Keratinocyte (primary cell): ENCODE results near the gene GPT2. TPM values are rescaled to one million over a fixed set of nuclear protein-coding genes. Genes with fewer than 3 reads are reported as not detected.

Experiments
- DNase-seq: peaks from one replicate; pipeline ENCODE4 v3.0.0-alpha.2; 2011; ENCODE audit warnings: low read depth, missing footprints, low spot score
- FAIRE-seq: peaks from 2 replicates; lab custom pipeline; 2011; peaks lifted over from hg19 to GRCh38; lab: Jason Lieb, UNC
- H2AFZ ChIP-seq: 2 replicates; pipeline ENCODE4 v1.6.0; 2012; ENCODE audit warnings: low read length, control low read depth, inconsistent platforms; ENCODE audit not compliant: control insufficient read depth
- H3K27ac ChIP-seq: 2 replicates; pipeline ENCODE4 v1.5.1; 2011; ENCODE audit warnings: low read length; ENCODE audit not compliant: control insufficient read depth, insufficient read depth
- H3K27me3 ChIP-seq: 3 replicates; pipeline ENCODE4 v1.6.0; 2011; ENCODE audit warnings: low read length; ENCODE audit not compliant: control insufficient read depth, insufficient read depth; ENCODE audit errors: extremely low read depth
- H3K36me3 ChIP-seq, 2 experiments: 2 replicates in 1 of 2; 3 replicates in 1 of 2; pipeline ENCODE4 v1.5.1; 2011; ENCODE audit warnings: low read length in 2 of 2, mild to moderate bottlenecking in 1 of 2; ENCODE audit not compliant: control insufficient read depth in 2 of 2, insufficient read depth in 2 of 2; ENCODE audit errors: extremely low read depth in 1 of 2
- H3K4me1 ChIP-seq: 3 replicates; pipeline ENCODE4 v1.5.1; 2011; ENCODE audit warnings: low read length; ENCODE audit not compliant: control insufficient read depth, insufficient read depth; ENCODE audit errors: extremely low read depth
- H3K4me2 ChIP-seq: 3 replicates; pipeline ENCODE4 v1.6.0; 2011; ENCODE audit warnings: low read depth, low read length; ENCODE audit not compliant: control insufficient read depth, insufficient read depth; ENCODE audit errors: extremely low read depth
- H3K4me3 ChIP-seq, 3 experiments: fragments of 200-600 bp in 1 of 3; sonication (generic) in 1 of 3; 2 replicates in 2 of 3; 3 replicates in 1 of 3; pipeline ENCODE4 v1.5.1; 2011 to 2016; ENCODE audit warnings: low read length in 3 of 3, mild to moderate bottlenecking in 3 of 3, control low read depth in 2 of 3, inconsistent platforms in 1 of 3, low read depth in 1 of 3, mixed read lengths in 1 of 3, mixed run types in 1 of 3, moderate library complexity in 1 of 3; ENCODE audit not compliant: control insufficient read depth in 2 of 3, insufficient read depth in 2 of 3; ENCODE audit errors: extremely low read depth in 1 of 3
- H3K79me2 ChIP-seq: 2 replicates; pipeline ENCODE4 v1.6.0; 2012; ENCODE audit warnings: low read length; ENCODE audit not compliant: control insufficient read depth, insufficient read depth
- H3K9ac ChIP-seq: 3 replicates; pipeline ENCODE4 v1.6.0; 2011; ENCODE audit warnings: low read length; ENCODE audit not compliant: control insufficient read depth, insufficient read depth; ENCODE audit errors: extremely low read depth
- H3K9me1 ChIP-seq: 3 replicates; pipeline ENCODE4 v1.6.0; 2011; ENCODE audit warnings: low read length; ENCODE audit not compliant: control insufficient read depth, insufficient read depth; ENCODE audit errors: extremely low read depth
- H3K9me3 ChIP-seq: 2 replicates; pipeline ENCODE4 v1.5.1; 2012; ENCODE audit warnings: low read depth, low read length; ENCODE audit not compliant: control insufficient read depth
- H4K20me1 ChIP-seq: 3 replicates; pipeline ENCODE4 v1.6.0; 2011; ENCODE audit warnings: low read length; ENCODE audit not compliant: control insufficient read depth, insufficient read depth; ENCODE audit errors: extremely low read depth
- CTCF ChIP-seq, 3 experiments: IDR thresholded peaks in 1 of 3; conservative IDR thresholded peaks in 1 of 3; optimal IDR thresholded peaks in 1 of 3; 2 replicates in 2 of 3; 3 replicates in 1 of 3; pipeline versions ENCODE3 to v1.5.1; 2011; ENCODE audit warnings: low read length in 3 of 3, mild to moderate bottlenecking in 3 of 3, moderate library complexity in 2 of 3, control low read depth in 1 of 3, inconsistent platforms in 1 of 3; ENCODE audit not compliant: insufficient read depth in 2 of 3; ENCODE audit errors: extremely low read depth in 1 of 3
- EZH2 ChIP-seq: IDR thresholded peaks from one replicate; pipeline ENCODE4 v1.6.1; 2012; ENCODE audit warnings: inconsistent platforms, mild to moderate bottlenecking, low read length, moderate library complexity
- dilution Hi-C: fragments of 300-500 bp; cut with MboI; formaldehyde crosslinking; loops from one replicate; pipeline ENCODE4 v1.7.0; 2020; ENCODE audit warnings: low sequenced_read_pairs; ENCODE audit not compliant: extremely low pct_ligation_motif_present
- polyA plus RNA-seq, 5 experiments: library from polyadenylated mRNA; depleted of rRNA in 3 of 5; stranded (reverse) in 3 of 5; stranded (forward) in 1 of 5; unstranded in 1 of 5; fragments of >200 nt; gene quantifications; 1 replicate in 1 of 5; 2 replicates in 3 of 5; 3 replicates in 1 of 5; pipeline versions ENCODE4 v1.2.1 to v1.2.3, GENCODE V29; 2011 to 2012; ENCODE audit warnings: missing spikeins in 2 of 5, low read depth in 1 of 5, low replicate concordance in 1 of 5

The GPT2 gene
- polyA plus RNA-seq, 1 donor (not counting 4 experiments of a cell fraction or from before 2014, with no cell fraction given): 16.1 TPM

- DNase-seq (no peak), FAIRE-seq (peak; percentile 57)
- H3K79me2 ChIP-seq: no peaks in the 10 kb centered on the region
- H3K36me3 ChIP-seq: no peaks in the 10 kb centered on the region
- no peak overlapping the region for H3K4me2 ChIP-seq
- no peaks in the 10 kb centered on the region for H3K9me1 ChIP-seq
- no peak overlapping the region for H3K9ac ChIP-seq
- no peak overlapping the region for H2AFZ ChIP-seq
- peaks cover 2% of the 10 kb centered on the region for H3K4me1 ChIP-seq
- no peaks in the 10 kb centered on the region for H3K27me3 ChIP-seq
- TF ChIP-seq CTCF (optimal IDR thresholded peaks at IDR 0.05 in 1 of 3, IDR thresholded peaks at IDR 0.05 in 1 of 3, conservative IDR thresholded peaks at IDR 0.05 in 1 of 3; ENCODE audit: extremely low read depth in 1 of 3, insufficient read depth in 2 of 3, low read length in 3 of 3): peak; percentile 86 to 95 (median 89)
- no peak for TF ChIP-seq EZH2
- dilution Hi-C loops: no loop called here
- no peak overlapping the region for H3K4me3 ChIP-seq
- H3K9me3 ChIP-seq: no peaks in the 10 kb centered on the region
- no peaks in the 10 kb centered on the region for H4K20me1 ChIP-seq
- no peak overlapping the region for H3K27ac ChIP-seq
These were observed 30.3 kb upstream of the GPT2 start for GRCh38 chr16:46853713-46854443.

- no peaks in the 10 kb centered on the region for H3K36me3 ChIP-seq
- no peaks in the 10 kb centered on the region for H4K20me1 ChIP-seq
- H3K9ac ChIP-seq: no peak overlapping the region
- TF ChIP-seq CTCF (optimal IDR thresholded peaks at IDR 0.05 in 1 of 3, IDR thresholded peaks at IDR 0.05 in 1 of 3, conservative IDR thresholded peaks at IDR 0.05 in 1 of 3; ENCODE audit: extremely low read depth in 1 of 3, insufficient read depth in 2 of 3, low read length in 3 of 3): no peak
- dilution Hi-C loops: no loop called here
- no peak overlapping the region for H3K4me2 ChIP-seq
- no peak overlapping the region for H3K4me3 ChIP-seq
- H3K9me3 ChIP-seq: no peaks in the 10 kb centered on the region
- FAIRE-seq: no peak
- no peaks in the 10 kb centered on the region for H3K9me1 ChIP-seq
- no peak overlapping the region for H2AFZ ChIP-seq
- H3K79me2 ChIP-seq: no peaks in the 10 kb centered on the region
- no peaks in the 10 kb centered on the region for H3K27me3 ChIP-seq
- H3K27ac ChIP-seq: no peak overlapping the region
- H3K4me1 ChIP-seq: peaks cover 4% of the 10 kb centered on the region
- no peak for DNase-seq
These were observed 29.3 kb upstream of the GPT2 start for GRCh38 chr16:46854846-46855245.
